ENCODE measurements around the gene UBE3D. TPM values are rescaled to one million over a fixed set of nuclear protein-coding genes. Genes with fewer than 3 reads are reported as not detected.
A peak's percentile ranks its signal among the peaks of the same experiment; 100 is the strongest.

The UBE3D gene
- total and polyA plus RNA-seq, 2 of the 8 experiments (the other 6 are each of a cell fraction or from before 2014, with no cell fraction given), result 5.7 to 16.3 TPM

- TF ChIP-seq CHD1 (IDR thresholded peaks at IDR 0.05; ENCODE audit: low read depth, low read length) (no peak), HDAC2 (IDR thresholded peaks at IDR 0.05; ENCODE audit: borderline replicate concordance in 1 of 2, low read depth in 2 of 2, low read length in 2 of 2) (0 out of 4 replicates have a peak, but pooled peaks have one; percentile 8 to 66), SP2 (IDR thresholded peaks at IDR 0.05; ENCODE audit: low read length) (no peak), BRCA1 (IDR thresholded peaks at IDR 0.05; ENCODE audit: low read depth, low read length) (no peak; the same call in 1 of the 2 replicates), ATF3 (IDR thresholded peaks at IDR 0.05; ENCODE audit: insufficient read depth, low read depth, low read length) (peak; percentile 29; the same call in 1 of the 2 replicates), SRF (IDR thresholded peaks at IDR 0.05; ENCODE audit: low read depth, low read length) (no peak), RXRA (IDR thresholded peaks at IDR 0.05; ENCODE audit: insufficient read depth, low read depth, low read length) (no peak), JUN (IDR thresholded peaks at IDR 0.05; ENCODE audit: low read depth, low read length) (no peak), SP1 (IDR thresholded peaks at IDR 0.05; ENCODE audit: low read depth, low read length) (no peak), ASH2L (IDR thresholded peaks at IDR 0.05; ENCODE audit: low read length) (peak; percentile 92), RFX5 (IDR thresholded peaks at IDR 0.05; ENCODE audit: borderline replicate concordance, low read depth, low read length) (no peak), MAX (IDR thresholded peaks at IDR 0.05) (peak; percentile 89), MAFK (IDR thresholded peaks at IDR 0.05; ENCODE audit: low read depth, low read length) (no peak), E2F6 (IDR thresholded peaks at IDR 0.05) (peak; percentile 76), POU5F1 (IDR thresholded peaks at IDR 0.05; ENCODE audit: low read depth, low read length) (no peak), JUND (IDR thresholded peaks at IDR 0.05; ENCODE audit: low read length) (no peak; the same call in 1 of the 2 replicates), EZH2 (IDR thresholded peaks at IDR 0.05; ENCODE audit: low read depth, low read length, severe bottlenecking) (no peak), TCF12 (IDR thresholded peaks at IDR 0.05; ENCODE audit: low read depth, low read length) (no peak), SAP30 (IDR thresholded peaks at IDR 0.05; ENCODE audit: insufficient read depth, insufficient replicate concordance, low read length) (peak; percentile 48), KDM1A (IDR thresholded peaks at IDR 0.05; ENCODE audit: borderline replicate concordance, low read length) (no peak), CBX5 (IDR thresholded peaks at IDR 0.05; ENCODE audit: low read depth, low read length) (no peak), SUZ12 (IDR thresholded peaks at IDR 0.05; ENCODE audit: low read length) (no peak), TEAD4 (IDR thresholded peaks at IDR 0.05; ENCODE audit: low read depth, low read length) (peak; percentile 65)
These were observed at the start of gene UBE3D (continued) for GRCh38 chr6:83065511-83066192.

Data from H1 (cell line).